GM12878 (cell line): ENCODE measurements around the gene CYB5B. TPM values are rescaled to one million over a fixed set of nuclear protein-coding genes. Genes with fewer than 3 reads are reported as not detected.
A peak's percentile ranks its signal among the peaks of the same experiment; 100 is the strongest.

Experiments used
- CHD4 ChIP-seq: fragments of 200-600 bp; sonication (generic); IDR thresholded peaks from 2 replicates; pipeline ENCODE4 v1.6.1; 2016; ENCODE audit warnings: mild to moderate bottlenecking
- DPF2 ChIP-seq: fragments of 450-650 bp; IDR thresholded peaks from 2 replicates; pipeline ENCODE4 v1.6.1; 2017; ENCODE audit warnings: mild to moderate bottlenecking
- ETV6 ChIP-seq, 2 experiments: fragments of 450-650 bp in 1 of 2; IDR thresholded peaks in 1 of 2; conservative IDR thresholded peaks in 1 of 2; 2 replicates each; pipeline ENCODE4 v1.6.1; 2014; ENCODE audit warnings: antibody characterized with exemption in 1 of 2, borderline replicate concordance in 1 of 2, low read depth in 1 of 2, mild to moderate bottlenecking in 1 of 2, moderate library complexity in 1 of 2
- GATAD2B ChIP-seq: fragments of 450-650 bp; conservative IDR thresholded peaks from 2 replicates; pipeline ENCODE4 v1.6.1; 2017; ENCODE audit warnings: low read depth, mild to moderate bottlenecking, moderate library complexity
- HSF1 ChIP-seq: fragments of 150-350 bp; IDR thresholded peaks from 2 replicates; pipeline ENCODE4 v1.6.1; 2014; ENCODE audit warnings: mild to moderate bottlenecking, low read depth, low read length
- IKZF2 ChIP-seq, 2 experiments: fragments of 450-650 bp; IDR thresholded peaks; 2 replicates each; pipeline ENCODE4 v1.6.1; 2017; ENCODE audit warnings: mild to moderate bottlenecking in 2 of 2, moderate library complexity in 2 of 2
- KAT2A ChIP-seq: conservative IDR thresholded peaks from 2 replicates; pipeline ENCODE4 v1.6.1; 2011; ENCODE audit warnings: low read depth, low read length; ENCODE audit not compliant: control insufficient read depth
- MAX ChIP-seq: IDR thresholded peaks from 2 replicates; pipeline ENCODE4 v1.6.1; 2012; ENCODE audit warnings: low read depth, low read length, improper control_type of control experiment
- NBN ChIP-seq: fragments of 450-650 bp; IDR thresholded peaks from 2 replicates; pipeline ENCODE4 v1.6.1; 2016
- NFYA ChIP-seq: IDR thresholded peaks from 2 replicates; pipeline ENCODE4 v1.6.1; 2011; ENCODE audit warnings: low read depth, mild to moderate bottlenecking, low read length, improper control_type of control experiment, borderline replicate concordance
- POLR2AphosphoS2 ChIP-seq: IDR thresholded peaks from 2 replicates; pipeline ENCODE4 v1.6.1; 2011; ENCODE audit warnings: low read depth, mild to moderate bottlenecking, low read length, improper control_type of control experiment, moderate library complexity
- RB1 ChIP-seq: fragments of 450-650 bp; formaldehyde crosslinking; IDR thresholded peaks from 2 replicates; pipeline ENCODE4 v1.6.1; 2017; ENCODE audit warnings: mild to moderate bottlenecking, borderline replicate concordance
- RUNX3 ChIP-seq: IDR thresholded peaks from 2 replicates; pipeline ENCODE4 v1.6.1; 2012; ENCODE audit warnings: low read length, inconsistent platforms
- TCF7 ChIP-seq: IDR thresholded peaks from 2 replicates; pipeline ENCODE4 v1.6.1; 2014; ENCODE audit warnings: antibody characterized with exemption, borderline replicate concordance
- WRNIP1 ChIP-seq: IDR thresholded peaks from 2 replicates; pipeline ENCODE4 v1.6.1; 2011; ENCODE audit warnings: low read depth, low read length, improper control_type of control experiment, borderline replicate concordance
- ZNF274 ChIP-seq: IDR thresholded peaks from one replicate; pipeline ENCODE4 v1.8.0; 2011; ENCODE audit not compliant: insufficient read length, insufficient read depth
- polyA plus RNA-seq, 11 experiments: library from polyadenylated mRNA; depleted of rRNA in 4 of 11; unstranded in 6 of 11; stranded (reverse) in 5 of 11; fragments of >200 nt; fragmentation: Nextera tagmentation in 4 of 11; fragmentation: Illumina TruSeq in 1 of 11; extraction: Ambion mirVana in 4 of 11; extraction: Trizol in 1 of 11; gene quantifications; 1 replicate in 1 of 11; 2 replicates in 10 of 11; pipeline versions ENCODE4 v1.2.1 to v1.2.3, GENCODE V29; 2011 to 2016; ENCODE audit warnings: inconsistent platforms in 2 of 11, missing spikeins in 2 of 11, low read depth in 1 of 11
- total RNA-seq, 4 experiments: library from RNA; depleted of rRNA in 3 of 4; stranded (reverse); fragments of >200 nt in 3 of 4; fragmentation: Illumina TruSeq in 1 of 4; extraction: Trizol in 1 of 4; gene quantifications; 2 replicates each; pipeline versions ENCODE4 v1.2.1 to v1.2.3, GENCODE V29; 2013 to 2021
- TF ChIP-seq, protein P1 (sequence below): IDR thresholded peaks from 2 replicates; pipeline ENCODE4 v1.6.1; 2012; ENCODE audit warnings: mild to moderate bottlenecking, low read depth, low read length
- TF ChIP-seq, protein P2 (sequence below): fragments of 450-650 bp; formaldehyde crosslinking; IDR thresholded peaks from 2 replicates; pipeline ENCODE4 v1.4.0; 2020; ENCODE audit warnings: mild to moderate bottlenecking, moderate library complexity

CYB5B gene
- total and polyA plus RNA-seq, 10 of the 15 experiments (the other 5 are each of a cell fraction or from before 2014, with no cell fraction given) = 145 to 305 (median 179) TPM

DNA sequence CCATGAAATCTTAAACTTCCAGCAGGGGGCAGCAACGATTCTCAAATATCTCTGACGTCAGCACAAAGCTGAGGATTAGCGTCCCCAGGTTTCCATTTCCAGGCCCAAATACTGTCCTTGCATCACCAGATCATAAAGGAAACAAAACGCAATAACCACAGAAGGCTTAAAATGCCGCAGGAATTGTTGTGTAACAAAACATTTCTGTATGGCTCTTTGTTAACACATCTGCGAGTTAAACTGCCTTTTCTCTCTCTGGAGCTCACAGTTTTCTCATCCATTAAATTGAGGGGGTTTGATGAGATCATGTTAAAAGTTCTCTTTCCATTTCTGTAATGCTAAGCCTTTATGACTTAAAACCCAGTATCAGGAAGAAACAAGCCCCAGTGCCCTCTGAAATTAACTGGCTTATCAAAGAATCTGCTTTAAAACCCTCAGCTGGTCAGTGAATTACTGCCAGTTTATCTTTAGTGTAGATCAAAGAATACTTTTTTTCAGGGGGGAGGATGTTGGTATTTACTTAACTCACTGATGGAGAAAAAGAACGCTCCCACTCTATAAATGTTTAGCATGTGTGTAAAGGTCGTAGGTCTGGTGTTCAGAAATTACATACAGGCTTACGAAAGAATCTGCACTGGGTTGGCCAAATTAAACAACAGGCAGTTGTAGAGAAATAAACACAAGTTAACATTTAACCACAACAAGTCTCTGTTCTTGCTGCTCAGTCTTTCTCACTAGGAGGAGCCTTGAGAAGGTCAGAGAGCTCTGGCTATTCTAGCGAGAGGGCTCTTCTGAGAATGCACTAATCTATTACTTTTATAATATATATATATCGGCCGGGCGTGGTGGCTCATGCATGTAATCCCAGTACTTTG is 28.0 kb upstream of the CYB5B start (continued):
- TF ChIP-seq, protein P1, sequence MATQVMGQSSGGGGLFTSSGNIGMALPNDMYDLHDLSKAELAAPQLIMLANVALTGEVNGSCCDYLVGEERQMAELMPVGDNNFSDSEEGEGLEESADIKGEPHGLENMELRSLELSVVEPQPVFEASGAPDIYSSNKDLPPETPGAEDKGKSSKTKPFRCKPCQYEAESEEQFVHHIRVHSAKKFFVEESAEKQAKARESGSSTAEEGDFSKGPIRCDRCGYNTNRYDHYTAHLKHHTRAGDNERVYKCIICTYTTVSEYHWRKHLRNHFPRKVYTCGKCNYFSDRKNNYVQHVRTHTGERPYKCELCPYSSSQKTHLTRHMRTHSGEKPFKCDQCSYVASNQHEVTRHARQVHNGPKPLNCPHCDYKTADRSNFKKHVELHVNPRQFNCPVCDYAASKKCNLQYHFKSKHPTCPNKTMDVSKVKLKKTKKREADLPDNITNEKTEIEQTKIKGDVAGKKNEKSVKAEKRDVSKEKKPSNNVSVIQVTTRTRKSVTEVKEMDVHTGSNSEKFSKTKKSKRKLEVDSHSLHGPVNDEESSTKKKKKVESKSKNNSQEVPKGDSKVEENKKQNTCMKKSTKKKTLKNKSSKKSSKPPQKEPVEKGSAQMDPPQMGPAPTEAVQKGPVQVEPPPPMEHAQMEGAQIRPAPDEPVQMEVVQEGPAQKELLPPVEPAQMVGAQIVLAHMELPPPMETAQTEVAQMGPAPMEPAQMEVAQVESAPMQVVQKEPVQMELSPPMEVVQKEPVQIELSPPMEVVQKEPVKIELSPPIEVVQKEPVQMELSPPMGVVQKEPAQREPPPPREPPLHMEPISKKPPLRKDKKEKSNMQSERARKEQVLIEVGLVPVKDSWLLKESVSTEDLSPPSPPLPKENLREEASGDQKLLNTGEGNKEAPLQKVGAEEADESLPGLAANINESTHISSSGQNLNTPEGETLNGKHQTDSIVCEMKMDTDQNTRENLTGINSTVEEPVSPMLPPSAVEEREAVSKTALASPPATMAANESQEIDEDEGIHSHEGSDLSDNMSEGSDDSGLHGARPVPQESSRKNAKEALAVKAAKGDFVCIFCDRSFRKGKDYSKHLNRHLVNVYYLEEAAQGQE = no peak
- TF ChIP-seq RB1 (no peak), MAX (no peak), RUNX3 (peak; percentile 46; the same call in 1 of the 2 replicates), ETV6 (conservative IDR thresholded peaks at IDR 0.05 in 1 of 2, IDR thresholded peaks at IDR 0.05 in 1 of 2; ENCODE audit: borderline replicate concordance in 1 of 2, low read depth in 1 of 2) (no peak), NFYA (no peak), WRNIP1 (no peak), IKZF2 (IDR thresholded peaks at IDR 0.05) (peak; percentile 62 to 65; a peak in 3 of 4 replicates), POLR2AphosphoS2 (no peak), KAT2A (no peak), CHD4 (no peak), GATAD2B (no peak), NBN (peak; percentile 69), HSF1 (no peak), ZNF274 (no peak), DPF2 (no peak), TCF7 (0 out of 2 replicates have a peak, but pooled peaks have one; percentile 14)
- TF ChIP-seq, protein P2, sequence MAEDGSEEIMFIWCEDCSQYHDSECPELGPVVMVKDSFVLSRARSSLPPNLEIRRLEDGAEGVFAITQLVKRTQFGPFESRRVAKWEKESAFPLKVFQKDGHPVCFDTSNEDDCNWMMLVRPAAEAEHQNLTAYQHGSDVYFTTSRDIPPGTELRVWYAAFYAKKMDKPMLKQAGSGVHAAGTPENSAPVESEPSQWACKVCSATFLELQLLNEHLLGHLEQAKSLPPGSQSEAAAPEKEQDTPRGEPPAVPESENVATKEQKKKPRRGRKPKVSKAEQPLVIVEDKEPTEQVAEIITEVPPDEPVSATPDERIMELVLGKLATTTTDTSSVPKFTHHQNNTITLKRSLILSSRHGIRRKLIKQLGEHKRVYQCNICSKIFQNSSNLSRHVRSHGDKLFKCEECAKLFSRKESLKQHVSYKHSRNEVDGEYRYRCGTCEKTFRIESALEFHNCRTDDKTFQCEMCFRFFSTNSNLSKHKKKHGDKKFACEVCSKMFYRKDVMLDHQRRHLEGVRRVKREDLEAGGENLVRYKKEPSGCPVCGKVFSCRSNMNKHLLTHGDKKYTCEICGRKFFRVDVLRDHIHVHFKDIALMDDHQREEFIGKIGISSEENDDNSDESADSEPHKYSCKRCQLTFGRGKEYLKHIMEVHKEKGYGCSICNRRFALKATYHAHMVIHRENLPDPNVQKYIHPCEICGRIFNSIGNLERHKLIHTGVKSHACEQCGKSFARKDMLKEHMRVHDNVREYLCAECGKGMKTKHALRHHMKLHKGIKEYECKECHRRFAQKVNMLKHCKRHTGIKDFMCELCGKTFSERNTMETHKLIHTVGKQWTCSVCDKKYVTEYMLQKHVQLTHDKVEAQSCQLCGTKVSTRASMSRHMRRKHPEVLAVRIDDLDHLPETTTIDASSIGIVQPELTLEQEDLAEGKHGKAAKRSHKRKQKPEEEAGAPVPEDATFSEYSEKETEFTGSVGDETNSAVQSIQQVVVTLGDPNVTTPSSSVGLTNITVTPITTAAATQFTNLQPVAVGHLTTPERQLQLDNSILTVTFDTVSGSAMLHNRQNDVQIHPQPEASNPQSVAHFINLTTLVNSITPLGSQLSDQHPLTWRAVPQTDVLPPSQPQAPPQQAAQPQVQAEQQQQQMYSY (CRISPR knock-in tag) = no peak
